IPS-NIHi7 (cell line): Measurements from ENCODE around the gene CYP27C1.
"Not testable (repeated sequence)": the region's sequence is repeated elsewhere in the genome, so short reads cannot be mapped to it uniquely, and the experiment has no call there.

Experiments used
- DNase-seq: peaks from one replicate; pipeline ENCODE4 v3.0.0; 2012; ENCODE audit warnings: mixed read lengths; ENCODE audit errors: extremely low spot score

CYP27C1 gene

DNA sequence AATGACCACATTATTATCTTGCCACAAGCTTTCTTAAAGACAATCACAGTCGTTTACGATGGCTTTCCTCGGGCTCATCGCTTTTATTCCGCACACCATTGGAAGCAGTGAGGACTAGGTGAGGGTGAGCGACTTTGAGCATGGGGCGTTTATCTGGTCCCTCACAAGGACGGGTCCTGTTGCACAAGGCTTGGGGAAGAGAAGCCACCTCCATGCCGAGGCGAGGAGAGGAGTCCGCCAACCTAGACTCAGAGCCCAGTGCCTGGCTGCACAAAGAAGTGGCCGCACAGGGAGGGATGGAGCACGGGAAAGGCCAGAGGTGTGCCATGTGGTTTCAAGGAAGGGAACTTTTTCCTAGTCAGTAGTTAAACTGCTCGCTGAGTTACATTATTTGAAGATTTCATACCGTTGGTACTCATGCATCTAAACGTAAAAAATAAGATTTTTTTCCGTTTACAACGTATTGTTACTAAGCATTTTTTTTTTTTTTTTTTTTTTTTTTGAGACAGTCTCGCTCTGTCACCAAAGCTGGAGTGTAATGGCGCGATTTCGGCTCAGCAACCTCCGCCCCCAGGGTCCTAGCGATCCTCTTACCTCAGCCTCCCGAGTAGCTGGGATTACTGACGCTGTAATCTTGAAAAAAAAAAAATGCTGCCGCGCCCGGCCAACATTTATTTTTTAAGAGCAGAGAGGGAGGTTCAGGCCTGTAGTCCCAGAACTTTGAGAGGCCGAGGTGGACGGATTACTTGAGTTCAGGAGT, 849 bp upstream of the CYP27C1 start:
- peak; percentile 76 for DNase-seq

DNA sequence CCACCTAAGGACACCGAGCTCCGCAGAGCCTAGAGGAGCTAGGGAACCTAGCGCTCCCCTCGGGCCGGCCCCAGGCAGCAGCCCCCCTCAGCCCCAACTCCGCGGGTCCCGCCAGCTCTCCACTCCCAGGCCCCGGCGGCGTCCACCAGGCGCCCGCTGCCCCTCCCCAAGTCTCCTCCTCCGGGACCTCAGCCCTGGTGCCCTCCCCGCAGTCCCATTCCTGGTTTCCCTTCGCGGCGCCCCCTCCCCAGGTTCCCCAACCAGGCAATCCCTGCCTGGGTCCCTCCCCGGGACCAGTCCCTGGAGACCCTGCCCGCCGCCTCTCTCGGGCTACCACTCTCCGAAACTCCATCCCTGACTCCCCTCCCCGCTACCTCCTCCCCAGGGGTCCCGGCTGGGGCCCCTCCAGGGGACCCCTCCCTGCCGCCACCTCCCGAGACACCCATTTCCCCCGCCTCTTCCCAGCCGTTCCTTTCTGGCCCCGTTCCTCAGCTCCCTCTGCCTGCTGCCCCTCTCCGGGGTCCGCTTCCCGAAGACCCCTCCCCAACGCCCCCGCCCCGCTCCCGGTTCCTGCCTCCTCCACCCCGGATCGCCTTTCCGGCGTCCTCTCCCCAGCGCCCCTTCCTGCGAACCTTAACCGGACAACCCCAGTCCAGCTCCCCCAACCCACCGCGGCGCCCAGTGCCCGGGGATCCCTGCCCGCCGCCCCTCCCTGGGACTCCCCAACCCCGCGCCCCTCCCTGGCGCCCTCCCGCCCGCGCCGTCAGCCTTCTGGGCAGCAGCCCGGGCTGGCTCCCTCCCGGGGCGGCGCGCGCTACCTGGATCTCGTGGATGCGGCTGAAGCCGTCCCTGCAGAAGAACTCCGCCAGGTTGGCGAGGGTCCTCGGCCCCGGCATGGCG, 678 bp downstream of the CYP27C1 start:
- peak; percentile 56 for DNase-seq

DNA sequence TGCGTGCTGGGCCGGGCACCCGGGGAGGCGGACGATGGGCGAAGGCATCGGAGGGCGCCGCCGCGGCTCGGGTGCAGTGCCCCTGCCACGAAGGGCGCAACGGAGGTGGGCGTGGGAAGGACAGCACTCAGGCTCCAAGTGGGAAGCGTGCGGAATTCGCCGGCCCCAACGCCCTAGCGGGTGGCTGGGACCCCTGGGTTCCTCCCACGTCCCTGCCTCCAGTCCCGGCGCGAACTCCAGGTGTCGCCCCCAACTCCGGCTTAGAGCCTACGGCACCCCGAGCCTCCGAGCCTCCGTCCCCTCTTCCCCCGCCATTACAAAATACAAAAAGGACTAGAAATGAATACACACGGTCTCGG, 1.3 kb downstream of the CYP27C1 start:
- DNase-seq: no peak

DNA sequence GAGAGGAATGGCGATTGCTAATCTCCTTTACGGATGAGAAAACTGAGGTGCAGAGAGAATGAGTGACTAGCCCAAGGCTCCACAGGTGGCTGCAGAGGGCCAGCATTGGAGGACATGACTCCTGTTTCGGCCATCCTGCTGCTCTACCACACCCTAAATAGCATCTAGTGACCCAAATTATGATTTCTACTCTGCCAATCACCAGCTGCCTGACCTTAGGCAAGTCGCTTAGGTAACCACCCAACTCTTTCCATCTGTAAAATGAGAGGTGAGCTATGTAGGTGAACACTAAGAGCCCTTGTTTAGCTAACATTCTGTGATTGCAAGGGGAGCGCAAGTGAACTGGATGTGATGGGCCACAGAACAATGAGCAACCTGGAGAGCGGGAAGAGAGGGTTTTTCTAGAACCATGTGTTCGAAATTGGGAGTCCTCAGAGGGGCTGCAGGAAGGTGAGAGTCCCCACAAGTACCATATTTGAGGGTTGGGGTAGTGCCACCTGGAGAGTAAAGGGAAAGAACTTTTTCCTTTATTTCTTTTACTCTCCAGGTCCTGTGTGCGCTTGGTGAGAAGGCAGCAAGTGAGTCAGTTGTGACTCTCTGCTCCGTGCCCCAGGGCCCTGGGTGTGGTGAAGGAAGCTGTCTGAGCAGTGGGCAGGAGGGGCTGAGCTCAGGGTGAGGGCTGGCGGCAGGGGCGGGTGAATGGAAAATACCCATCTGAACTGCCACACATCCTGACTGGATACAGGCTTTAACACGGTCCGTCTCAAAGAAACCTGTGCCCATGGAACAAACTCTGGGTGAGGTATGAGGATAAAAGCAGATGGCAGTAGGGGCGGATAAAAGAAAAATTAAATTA, 2.4 kb downstream of the CYP27C1 start:
- no peak for DNase-seq

DNA sequence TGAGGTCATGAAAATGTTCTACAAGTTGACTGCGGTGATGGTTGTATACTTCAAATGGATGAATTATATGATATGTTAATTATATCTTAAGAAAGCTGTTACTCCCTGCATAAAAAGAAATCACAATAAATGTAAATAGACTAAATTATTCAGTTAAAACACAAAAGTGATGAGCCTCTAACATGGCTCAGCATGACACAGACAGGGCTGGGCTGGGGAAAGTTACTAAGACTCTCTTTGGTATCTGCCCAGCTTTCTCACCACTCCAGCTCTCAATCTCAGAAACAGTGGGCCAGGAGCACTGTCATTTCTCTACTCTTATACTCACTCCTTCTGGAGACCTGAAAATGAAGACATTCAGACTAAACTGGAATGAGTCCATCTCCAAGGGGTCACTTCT, 3.5 kb downstream of the CYP27C1 start:
- no peak for DNase-seq

DNA sequence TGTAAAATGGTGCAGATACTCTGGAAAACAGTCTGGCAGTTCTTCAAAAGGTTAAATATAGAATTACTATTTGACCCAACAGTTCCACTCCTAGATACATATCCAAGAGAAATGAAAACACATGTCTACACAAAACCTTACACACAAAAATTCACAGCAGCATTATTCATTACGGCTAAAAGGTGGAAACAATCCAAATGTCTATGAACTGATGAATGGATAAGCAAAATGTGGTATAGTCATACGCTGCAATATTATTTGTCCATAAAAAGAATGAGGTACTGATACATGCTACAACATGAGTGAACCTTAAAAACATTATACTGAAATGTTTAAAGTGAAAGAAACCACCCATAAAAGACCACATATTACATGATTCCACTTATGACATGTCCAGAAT, 4.0 kb downstream of the CYP27C1 start:
- DNase-seq: no peak

DNA sequence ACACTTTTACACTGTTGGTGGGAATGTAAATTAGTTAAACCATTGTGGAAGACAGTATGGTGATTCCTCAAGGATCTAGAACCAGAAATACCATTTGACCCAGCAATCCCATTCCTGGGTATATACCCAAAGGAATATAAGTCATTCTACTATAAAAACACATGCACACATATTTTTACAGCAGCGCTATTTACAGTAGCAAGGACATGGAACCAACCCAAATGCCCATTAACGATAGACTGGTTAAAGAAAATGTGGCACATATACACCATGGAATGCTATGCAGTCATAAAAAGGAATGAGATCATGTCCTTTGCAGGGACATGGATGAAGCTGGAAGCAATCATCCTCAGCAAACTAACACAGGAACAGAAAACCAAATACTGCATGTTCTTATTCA, 5.9 kb downstream of the CYP27C1 start:
- not testable (repeated sequence) for DNase-seq

DNA sequence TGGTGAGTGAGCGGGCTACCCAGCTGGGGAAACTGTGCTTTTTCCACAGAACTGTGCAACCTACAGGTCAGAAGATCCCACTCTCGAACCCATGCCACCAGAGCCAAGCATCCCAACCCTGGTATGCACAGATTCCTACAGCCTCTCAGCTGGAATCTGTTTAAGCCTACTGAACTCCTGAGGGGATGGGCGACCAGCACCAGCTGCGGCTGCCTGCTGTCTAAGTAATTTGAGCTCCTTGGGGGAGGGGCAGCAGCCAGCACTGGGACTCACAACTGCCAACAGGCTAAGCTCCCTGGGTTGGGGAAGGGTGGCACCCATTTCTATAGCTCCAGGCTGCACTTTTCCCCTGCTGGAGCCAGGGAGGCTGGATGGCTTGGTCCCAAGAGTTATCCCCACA, 11.8 kb downstream of the CYP27C1 start:
- no peak for DNase-seq

DNA sequence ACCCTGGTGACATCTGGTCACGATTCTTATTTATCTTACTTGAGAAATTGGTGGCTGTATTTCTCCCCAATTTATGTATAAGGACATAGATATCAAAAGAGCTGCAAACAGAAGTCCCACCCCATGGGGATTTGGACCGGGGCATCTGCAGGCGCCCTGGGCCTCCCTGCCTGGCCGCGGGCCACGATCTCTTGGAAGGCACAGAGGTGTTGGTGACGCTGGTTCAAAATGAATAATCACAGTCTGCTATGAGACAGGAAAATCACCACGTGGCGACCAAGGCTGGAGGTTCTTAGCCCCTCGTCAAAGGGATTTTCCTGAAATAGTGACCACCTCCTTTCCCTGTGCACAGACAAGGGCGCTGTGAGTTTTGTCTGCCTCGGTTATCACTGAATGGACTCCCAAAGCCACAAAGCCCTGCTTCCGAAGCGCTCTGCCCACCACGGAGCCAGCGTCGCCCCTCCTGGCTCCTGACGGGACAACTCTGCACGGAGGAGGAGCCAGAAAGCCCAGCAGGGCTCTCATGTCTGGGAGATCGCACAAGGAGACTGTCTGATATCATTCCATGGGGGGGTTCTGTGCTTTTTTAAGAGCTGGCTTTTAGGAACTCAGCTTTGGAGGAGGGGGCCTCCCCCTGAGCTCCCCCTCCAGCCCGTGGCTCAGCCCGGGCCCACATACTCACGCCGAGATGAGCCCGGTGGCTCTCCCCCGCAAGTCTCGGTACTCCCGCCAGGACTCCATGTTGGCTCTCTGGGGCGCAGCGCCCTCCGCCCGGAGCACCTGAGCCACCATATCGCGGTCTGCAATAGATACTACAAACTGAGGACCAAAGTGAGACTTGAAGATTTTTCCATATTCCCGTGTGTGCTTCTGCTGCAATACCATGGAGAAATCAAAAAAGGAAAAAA, 14.6 kb downstream of the CYP27C1 start:
- DNase-seq: no peak

DNA sequence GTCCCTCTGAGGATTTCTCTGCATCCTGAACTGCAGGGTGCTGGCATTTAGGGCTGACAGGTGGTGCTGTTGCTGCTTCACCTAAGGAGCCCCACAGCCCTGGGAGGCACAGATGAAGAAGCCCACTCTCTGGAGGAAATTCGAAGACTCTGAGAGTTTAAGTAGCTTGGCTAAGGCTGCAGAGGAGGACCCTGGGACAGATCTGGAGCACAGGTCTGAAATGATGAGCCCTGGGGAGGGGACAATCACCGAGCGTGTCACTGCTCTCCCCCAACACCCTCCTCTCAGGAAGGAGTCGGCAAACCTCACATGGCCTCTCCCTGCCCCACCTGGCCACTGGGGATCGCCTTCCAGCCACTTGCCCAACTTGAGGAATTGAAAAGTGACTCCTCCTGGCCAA, 18.6 kb downstream of the CYP27C1 start:
- no peak for DNase-seq

DNA sequence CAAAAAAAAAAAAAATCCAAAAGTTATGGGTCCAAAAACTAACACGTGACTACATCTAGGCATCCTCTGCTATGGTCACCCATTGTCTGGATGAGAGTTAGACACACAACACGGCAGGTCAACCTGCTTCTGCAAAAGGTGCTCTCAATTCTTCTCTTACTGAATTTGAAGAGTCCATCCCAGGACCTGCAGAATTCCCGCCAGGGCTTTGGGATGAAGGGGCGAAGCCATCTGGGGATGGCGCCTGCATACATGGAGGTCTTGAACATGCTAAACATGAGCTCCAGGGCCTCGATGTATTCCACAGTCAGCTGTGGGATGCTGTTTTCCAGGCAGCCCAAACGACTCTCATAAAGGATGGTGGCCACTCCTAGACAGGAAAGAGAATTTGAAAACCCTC, 19.1 kb downstream of the CYP27C1 start:
- no peak for DNase-seq

DNA sequence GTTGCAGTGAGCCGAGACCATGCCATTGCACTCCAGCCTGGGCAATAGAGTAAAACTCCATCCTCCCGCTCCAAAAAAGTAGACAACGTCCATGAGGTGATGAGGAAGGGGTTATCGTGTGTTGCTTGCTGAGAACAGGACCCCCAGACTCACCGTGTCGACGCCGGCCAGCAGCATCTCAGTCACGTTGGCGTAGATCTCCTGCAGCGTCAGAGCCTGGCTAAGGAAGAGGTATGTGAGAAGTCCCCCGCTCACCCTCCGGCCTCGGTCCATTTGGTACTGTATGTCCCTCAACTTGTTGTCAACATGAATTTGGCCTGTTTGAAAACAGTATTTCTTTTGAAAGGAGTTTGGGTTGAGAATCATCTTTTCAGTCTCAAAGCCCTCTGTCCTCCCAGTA, 20.9 kb downstream of the CYP27C1 start:
- DNase-seq: no peak

DNA sequence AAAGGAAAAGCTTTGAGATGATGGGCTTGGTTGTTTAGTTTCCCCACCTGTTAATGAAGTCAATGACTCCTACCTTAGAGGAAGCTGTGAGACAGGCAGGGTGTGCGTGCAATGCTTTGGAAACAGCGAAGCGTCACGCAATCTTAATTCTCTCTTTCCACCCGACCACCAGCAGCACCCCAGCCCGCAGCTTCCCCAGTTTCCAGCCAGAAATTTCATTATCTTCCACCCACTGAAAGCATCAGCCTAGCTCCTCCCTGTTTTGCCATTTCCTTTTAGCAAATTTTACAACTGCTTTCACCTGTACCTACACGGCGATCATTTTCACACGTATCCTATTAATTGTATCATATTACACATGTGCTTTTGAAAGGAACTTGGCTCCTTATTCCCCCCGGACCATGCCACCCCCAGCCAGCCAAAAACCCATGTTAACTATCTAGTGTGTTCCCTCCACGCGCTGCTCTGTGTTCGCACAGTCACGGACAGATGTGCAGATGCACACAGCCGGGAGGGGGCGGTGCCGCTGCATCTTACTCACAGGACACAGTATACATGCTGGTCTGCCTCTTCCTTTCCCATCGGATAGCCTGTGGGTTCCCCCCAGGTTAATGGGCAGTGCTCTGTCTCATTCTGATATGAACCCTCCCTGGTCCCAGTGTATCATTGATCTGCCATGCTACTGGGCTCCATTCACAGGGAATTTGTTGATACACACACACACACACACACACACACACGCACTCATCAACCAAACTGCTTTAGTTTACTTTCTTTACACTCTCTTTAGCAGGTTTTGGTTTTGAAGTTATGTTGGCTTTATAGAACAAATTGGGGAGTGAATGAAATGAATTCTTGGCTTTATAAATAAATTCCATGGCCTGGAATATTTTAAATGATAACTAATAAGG, 22.4 kb downstream of the CYP27C1 start:
- DNase-seq: no peak

DNA sequence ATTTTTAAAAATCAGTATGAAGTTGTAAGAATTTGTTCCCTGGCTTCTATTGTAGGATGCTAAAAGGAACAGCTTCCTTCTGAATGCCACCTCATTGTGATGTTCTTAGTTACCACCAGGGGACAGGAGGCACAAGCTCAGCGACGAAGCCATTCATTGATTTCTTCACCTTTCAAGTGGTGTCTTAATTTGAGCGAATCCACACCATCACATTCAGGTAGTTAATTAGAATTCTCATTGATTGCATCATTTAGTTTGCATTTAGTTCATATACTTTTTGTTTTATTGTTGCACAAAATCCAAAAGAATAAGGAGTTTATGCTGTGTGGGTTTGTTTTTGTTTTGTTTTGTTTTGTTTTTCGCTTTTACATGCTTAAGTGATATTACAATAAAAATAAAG, 23.1 kb downstream of the CYP27C1 start:
- DNase-seq: no peak

DNA sequence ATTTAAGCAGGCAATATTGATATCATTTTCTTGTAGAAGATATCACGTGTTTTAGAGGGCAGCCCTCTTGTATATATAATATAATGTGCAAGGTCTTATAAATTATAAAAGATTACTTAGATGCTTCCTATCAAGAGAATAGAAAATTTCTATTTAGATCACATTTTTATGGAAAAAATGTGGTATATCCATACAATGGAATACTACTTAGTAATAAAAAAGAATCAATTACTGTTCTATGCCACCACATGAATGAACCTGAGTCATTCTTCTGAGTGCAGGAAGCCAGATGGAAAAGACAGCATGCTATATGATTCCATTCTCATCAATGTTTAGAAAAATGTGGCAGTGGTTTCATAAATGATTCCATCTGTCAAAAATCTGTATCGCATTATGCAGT, 23.6 kb downstream of the CYP27C1 start:
- no peak for DNase-seq

DNA sequence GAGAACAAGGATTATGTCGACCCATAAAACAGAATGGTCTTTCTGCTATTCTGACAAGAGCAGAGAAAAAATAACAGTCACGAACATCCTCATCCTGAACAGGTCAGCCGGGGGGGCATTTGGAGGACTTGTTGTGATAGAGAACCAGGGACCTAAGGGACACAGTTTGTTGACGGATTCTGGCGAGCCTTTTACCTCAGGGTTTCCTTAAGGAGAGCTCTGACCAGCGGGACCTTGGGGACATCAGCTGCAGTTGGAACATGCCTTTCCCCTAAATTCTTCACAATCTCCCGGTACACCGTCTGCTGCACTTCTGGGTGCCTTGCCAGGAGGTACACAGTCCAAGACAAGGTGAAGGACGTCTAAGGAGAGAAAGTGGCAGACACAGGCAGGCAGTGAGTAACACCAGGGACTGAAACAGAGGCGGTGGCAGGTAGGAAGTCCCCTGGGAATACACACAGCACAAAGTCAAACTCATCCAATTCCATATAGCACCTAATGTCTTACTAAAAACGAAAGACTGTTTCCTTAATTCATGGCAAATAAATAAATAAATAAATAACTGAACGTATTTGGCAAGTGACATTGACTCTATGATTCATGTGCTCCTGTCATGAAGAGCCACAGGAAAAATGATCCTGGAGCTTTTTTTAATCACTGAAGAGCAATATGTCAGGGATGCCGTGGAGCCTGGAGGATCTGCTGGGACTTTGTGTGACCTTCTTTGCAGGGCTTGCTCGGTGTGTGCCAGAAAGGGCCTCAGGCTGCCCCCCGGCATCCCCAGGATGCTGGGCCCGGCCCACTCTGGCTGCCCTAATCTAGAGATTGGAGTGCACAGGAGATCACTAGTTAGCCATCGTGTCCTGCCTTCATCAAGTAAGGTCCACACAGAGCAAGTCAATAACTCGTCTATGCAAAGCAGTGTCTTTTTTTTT, 24.7 kb downstream of the CYP27C1 start:
- no peak for DNase-seq

DNA sequence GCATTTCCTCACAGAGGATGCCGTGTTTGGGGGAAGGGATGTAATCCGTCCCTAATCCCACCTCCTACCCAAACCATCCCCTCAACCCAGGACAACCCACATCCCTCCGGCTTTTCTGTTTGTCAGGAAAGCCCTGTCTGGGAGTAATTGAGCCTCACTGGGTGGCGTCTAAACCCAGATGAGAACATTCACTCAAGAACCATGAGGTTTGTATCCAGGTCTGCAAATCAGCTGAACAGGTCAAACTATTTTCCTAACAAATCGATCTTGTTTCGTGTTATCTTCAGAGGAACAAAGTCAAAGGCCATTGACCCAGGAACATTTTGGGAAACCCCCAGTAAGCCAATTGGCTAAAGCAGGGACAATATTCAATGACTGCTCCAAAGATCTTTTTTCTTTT, 25.7 kb downstream of the CYP27C1 start:
- DNase-seq: no peak

DNA sequence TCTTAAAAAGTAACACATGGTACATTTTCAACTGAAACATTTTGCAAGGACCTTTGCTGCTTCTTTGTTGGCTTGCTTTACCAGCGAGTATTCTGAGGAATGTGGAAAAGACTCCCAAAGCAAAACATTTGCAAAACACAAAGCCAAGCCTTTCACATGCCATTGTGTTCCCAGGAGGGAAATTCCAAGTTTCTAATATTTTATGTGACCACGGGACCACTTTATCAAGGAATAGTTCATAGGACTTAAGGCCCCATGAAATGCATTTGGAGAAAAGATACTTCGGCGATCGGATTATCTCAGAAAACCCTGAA, 26.2 kb downstream of the CYP27C1 start:
- DNase-seq: no peak
